ENCODE measurements around the gene XCL2. TPM values are rescaled to one million over a fixed set of nuclear protein-coding genes. Genes with fewer than 3 reads are reported as not detected.

The XCL2 gene
- total RNA-seq, 1 experiment from 2014 or later: not detected

DNA sequence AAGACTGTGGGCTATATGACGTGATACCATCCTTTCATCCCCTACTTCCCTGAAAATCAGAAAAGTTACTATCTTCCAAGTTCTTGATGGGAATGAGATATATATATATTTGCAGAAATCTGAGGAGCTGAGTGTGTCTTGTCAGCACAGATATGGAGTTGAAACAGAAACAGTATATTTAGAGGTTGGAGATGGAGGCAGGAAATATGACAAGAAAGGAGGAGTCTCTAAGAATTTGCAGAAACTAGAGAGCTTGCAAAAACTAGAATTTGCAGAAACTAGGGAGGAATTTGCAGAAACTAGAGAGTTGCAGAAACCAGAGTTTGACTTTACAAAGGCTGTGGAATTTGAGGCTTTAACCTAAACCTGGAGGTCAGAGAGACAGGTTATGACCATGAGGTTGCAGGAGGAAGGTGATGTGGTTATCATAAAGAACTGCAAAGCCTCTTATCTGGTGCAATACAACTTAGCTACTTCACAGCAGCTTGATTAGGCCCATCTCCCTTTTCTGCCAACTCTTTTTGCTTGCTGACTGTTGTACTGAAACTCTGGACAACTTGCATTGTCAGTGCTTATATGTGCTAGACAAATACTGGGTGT, 22.3 kb downstream of the XCL2 start:
- DNase-seq (ENCODE audit: low read depth): no peak
- in situ Hi-C loops (cut with HindIII; ENCODE audit: low pct_unique_long_range_greater_than_20kb, low sequenced_read_pairs): no loop called here

GRCh38 chr1:168520832-168521231, 23.0 kb downstream of the XCL2 start:
- no peak for DNase-seq (ENCODE audit: low read depth)
- in situ Hi-C loops (cut with HindIII; ENCODE audit: low pct_unique_long_range_greater_than_20kb, low sequenced_read_pairs): no loop called here

GRCh38 chr1:168520052-168520751, 23.6 kb downstream of the XCL2 start:
- DNase-seq (ENCODE audit: low read depth): no peak
- in situ Hi-C loops (cut with HindIII; ENCODE audit: low pct_unique_long_range_greater_than_20kb, low sequenced_read_pairs): no loop called here

- no peak for DNase-seq (ENCODE audit: low read depth)
- in situ Hi-C loops (cut with HindIII; ENCODE audit: low pct_unique_long_range_greater_than_20kb, low sequenced_read_pairs): no loop called here
Measured at GRCh38 chr1:168518813-168519212, 25.0 kb downstream of the XCL2 start.

DNA sequence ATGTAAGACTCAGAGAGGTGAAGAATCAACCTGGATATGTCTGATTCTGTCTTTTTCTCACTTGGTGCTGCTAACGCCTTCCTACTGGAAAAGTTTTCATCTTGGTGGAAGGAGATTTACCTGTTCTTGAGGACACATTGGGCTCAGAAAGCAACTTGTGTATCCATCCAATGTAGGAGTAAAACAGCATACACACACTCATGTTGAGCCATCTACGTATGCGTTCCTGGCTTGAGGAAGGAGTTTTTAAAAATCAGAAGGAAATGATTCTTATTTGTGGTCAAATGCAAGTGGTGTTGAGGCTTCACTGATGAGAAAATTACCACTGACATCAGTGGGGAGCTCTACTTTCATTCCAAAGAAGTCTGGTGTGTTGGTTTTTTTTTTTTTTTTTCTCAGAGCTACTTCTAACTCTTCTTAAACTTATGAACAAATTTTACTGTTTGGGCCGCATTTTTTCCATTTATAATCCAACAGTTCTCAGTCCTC, 25.6 kb downstream of the XCL2 start:
- DNase-seq (ENCODE audit: low read depth): no peak
- in situ Hi-C loops (cut with HindIII; ENCODE audit: low pct_unique_long_range_greater_than_20kb, low sequenced_read_pairs): no loop called here

- in situ Hi-C loops (cut with HindIII; ENCODE audit: low pct_unique_long_range_greater_than_20kb, low sequenced_read_pairs): no loop called here
- DNase-seq (ENCODE audit: low read depth): no peak
Measured at GRCh38 chr1:168514455-168514854, 29.3 kb downstream of the XCL2 start.

- DNase-seq (ENCODE audit: low read depth): no peak
- in situ Hi-C loops (cut with HindIII; ENCODE audit: low pct_unique_long_range_greater_than_20kb, low sequenced_read_pairs): no loop called here
Measured at GRCh38 chr1:168513656-168514404, 30.0 kb downstream of the XCL2 start.

DNA sequence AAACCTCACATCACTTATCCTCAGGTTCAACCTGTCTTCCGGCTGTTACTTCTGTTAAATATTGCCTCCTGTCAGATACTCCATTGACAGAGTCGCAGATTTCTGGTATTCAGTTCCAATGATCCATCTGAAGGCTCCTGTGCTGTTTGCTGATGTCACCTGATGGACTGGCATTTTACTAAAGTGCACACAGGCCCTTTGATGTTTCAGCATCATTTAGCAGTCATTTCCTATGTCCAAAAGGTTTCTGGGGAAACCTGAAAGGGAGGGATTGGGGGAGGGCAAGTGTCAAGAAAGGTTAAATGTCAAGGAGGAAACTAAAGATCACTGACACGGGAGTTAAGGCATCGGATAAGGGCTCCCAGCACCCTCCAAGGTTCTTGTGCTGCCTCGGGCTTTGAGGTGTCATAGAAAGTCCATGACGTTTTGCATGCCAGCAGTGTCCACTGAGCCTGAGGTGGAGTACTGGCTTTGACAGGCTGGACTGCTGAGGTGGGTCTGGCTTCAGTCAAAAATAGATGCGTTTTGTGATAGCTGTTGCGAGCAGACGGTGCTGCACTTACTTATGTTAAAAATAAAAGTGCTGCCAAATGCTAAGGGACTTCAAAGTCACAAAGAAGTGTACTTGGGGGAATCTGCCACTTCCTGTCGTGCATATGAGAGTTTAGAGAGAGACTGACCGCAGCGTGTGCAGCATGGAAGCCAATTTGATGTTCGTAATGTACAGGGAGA, 30.8 kb downstream of the XCL2 start:
- in situ Hi-C loops (cut with HindIII; ENCODE audit: low pct_unique_long_range_greater_than_20kb, low sequenced_read_pairs): no loop called here
- DNase-seq (ENCODE audit: low read depth): no peak

DNA sequence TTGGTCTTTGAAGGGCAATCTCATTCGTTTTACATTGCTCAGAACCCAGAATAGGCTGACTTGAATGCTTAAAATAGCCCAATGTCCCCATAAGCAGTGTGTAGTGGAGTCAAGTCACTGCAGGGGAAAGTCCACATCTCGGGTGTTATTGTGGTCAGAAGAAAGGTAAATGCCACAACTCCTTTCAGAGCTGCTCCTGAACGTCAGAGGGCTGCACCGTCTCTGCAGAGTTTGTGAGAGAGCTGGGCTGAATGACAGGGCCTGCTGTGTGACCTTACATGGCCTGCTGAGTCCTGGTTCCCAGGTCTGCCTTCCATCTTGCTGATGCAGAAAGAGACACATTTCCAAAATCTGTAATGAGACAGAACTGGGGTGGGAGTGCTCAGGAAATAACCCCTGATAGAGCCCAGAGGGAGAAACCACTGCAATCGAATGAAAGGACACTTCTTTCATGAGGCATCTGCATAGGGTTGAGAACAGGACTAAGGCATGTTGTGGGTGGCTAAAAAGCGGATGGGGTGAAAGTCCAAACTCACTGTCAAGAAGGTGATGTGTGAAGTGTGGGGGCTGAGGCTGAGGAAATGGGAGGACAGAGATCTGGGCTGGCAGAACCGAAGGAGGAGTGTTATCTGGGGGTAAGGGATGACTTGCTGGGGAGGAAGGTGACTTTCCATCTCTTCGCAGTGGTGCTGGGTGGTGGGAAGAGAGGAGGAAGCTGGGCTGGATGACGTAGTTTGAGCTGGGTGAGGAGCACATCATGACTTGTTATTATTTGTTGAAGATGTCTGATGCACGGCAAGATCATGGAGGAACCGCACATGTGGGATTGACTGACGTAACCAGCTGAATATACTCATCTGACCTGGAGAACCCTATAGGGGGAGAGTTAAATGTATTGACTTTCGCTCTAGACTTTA, 33.7 kb downstream of the XCL2 start:
- in situ Hi-C loops (cut with HindIII; ENCODE audit: low pct_unique_long_range_greater_than_20kb, low sequenced_read_pairs): no loop called here

GRCh38 chr1:168509210-168509609, 34.6 kb downstream of the XCL2 start:
- no peak for DNase-seq (ENCODE audit: low read depth)
- in situ Hi-C loops (cut with HindIII; ENCODE audit: low pct_unique_long_range_greater_than_20kb, low sequenced_read_pairs): no loop called here

More for the DNA sequence above, 33.7 kb downstream of the XCL2 start:
- DNase-seq (ENCODE audit: low read depth): no peak

GRCh38 chr1:168507828-168508227, 36.0 kb downstream of the XCL2 start:
- in situ Hi-C loops (cut with HindIII; ENCODE audit: low pct_unique_long_range_greater_than_20kb, low sequenced_read_pairs): no loop called here
- DNase-seq (ENCODE audit: low read depth): no peak

- DNase-seq (ENCODE audit: low read depth): no peak
- in situ Hi-C loops (cut with HindIII; ENCODE audit: low pct_unique_long_range_greater_than_20kb, low sequenced_read_pairs): no loop called here
Measured at GRCh38 chr1:168507231-168507630, 36.6 kb downstream of the XCL2 start.

GRCh38 chr1:168506204-168506819, 37.5 kb downstream of the XCL2 start:
- in situ Hi-C loops (cut with HindIII; ENCODE audit: low pct_unique_long_range_greater_than_20kb, low sequenced_read_pairs): no loop called here
- no peak for DNase-seq (ENCODE audit: low read depth)

- DNase-seq (ENCODE audit: low read depth): no peak
Measured at GRCh38 chr1:168505006-168505405, 38.8 kb downstream of the XCL2 start.

GRCh38 chr1:168504064-168504837, 39.5 kb downstream of the XCL2 start:
- no peak for DNase-seq (ENCODE audit: low read depth)
- in situ Hi-C loops (cut with HindIII; ENCODE audit: low pct_unique_long_range_greater_than_20kb, low sequenced_read_pairs): no loop called here

More at GRCh38 chr1:168505006-168505405, 38.8 kb downstream of the XCL2 start:
- in situ Hi-C loops (cut with HindIII; ENCODE audit: low pct_unique_long_range_greater_than_20kb, low sequenced_read_pairs): no loop called here

- no peak for DNase-seq (ENCODE audit: low read depth)
- in situ Hi-C loops (cut with HindIII; ENCODE audit: low pct_unique_long_range_greater_than_20kb, low sequenced_read_pairs): no loop called here
Measured at GRCh38 chr1:168499688-168500049, 44.1 kb downstream of the XCL2 start.
